ENCODE results near the gene PPM1D. TPM values are rescaled to one million over a fixed set of nuclear protein-coding genes. Genes with fewer than 3 reads are reported as not detected.

PPM1D gene
- total and polyA plus RNA-seq, 12 donors, result 3.1 to 10.6 (median 7.5) TPM

DNA sequence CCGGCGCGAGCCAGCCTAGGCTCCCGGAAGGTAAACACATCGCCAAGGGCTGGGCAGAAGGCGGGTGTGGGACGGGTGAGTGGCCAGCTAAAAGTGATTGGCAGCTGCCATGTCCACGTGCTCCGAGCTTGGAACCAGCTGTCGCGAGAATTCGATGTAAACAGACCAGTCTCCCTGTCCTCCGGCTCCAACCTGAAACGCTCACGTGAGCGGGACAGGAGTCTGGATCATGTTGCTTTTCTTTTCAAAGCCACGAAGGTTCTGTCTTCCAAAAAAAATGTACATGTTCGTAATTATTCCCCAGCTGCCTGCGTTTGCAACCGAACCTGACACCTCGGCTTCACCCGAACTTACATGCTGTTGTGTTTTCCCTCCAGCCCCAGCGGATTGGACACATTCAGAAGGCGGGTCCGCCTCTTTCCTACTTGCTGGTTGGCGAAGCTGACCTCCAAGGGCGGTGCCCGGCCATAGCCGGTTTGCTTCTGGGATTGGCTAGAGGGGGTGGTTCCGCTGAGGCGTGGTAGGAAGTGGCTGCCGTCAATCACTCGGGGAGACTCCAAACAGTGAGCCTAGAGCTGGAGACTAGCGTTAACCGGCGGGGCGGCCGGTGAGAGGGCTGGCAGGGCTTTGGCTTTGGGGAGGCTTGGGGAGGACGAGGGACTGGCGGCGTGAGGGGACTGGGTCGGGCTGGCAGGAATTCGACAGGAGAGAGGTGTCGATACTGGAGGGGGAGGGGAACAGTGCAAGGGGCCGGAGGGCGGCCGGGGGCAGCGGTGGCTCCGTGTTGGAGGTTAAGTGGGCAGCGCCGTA is 77.5 kb downstream of the PPM1D start, which contains the start of gene BCAS3:
Gene BCAS3, plus strand, starts transcription at position 544 of the 810 bp plus-strand sequence.
- Histone ChIP-seq H3K9me3 (peaks cover 0 to 3% (median 0%) of the 10 kb centered on the region in 11 donors), H3K36me3 (peaks cover 0 to 28% (median 4%) of the 10 kb centered on the region in 9 donors), H3K27ac (peak within 1 kb of the TSS; percentile 45 to 89 (median 76)), H3K27me3 (no peaks in the 10 kb centered on the region), H3K4me3 (peak within 1 kb of the TSS; percentile 73 to 95 (median 88)), H3K4me1 (peaks cover 0 to 18% (median 13%) of the 10 kb centered on the region in 9 donors)
- DNase-seq, result peak; percentile 96 to 99
- 0 to 1% methylated on average over 51 of the region's 51 CpGs for WGBS, 2 donors
- intact Hi-C loops (cut with DNase I), result loop anchor here in 1 of 10 donors (10.0 kb wide), 1 partner anchor 1387 kb away; the partner anchor contains the start of gene MED13
- TF ChIP-seq, protein P1, sequence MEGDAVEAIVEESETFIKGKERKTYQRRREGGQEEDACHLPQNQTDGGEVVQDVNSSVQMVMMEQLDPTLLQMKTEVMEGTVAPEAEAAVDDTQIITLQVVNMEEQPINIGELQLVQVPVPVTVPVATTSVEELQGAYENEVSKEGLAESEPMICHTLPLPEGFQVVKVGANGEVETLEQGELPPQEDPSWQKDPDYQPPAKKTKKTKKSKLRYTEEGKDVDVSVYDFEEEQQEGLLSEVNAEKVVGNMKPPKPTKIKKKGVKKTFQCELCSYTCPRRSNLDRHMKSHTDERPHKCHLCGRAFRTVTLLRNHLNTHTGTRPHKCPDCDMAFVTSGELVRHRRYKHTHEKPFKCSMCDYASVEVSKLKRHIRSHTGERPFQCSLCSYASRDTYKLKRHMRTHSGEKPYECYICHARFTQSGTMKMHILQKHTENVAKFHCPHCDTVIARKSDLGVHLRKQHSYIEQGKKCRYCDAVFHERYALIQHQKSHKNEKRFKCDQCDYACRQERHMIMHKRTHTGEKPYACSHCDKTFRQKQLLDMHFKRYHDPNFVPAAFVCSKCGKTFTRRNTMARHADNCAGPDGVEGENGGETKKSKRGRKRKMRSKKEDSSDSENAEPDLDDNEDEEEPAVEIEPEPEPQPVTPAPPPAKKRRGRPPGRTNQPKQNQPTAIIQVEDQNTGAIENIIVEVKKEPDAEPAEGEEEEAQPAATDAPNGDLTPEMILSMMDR (IDR thresholded peaks at IDR 0.05), result no peak
- ATAC-seq, result peak; percentile 98 to 99 (median 99)

DNA sequence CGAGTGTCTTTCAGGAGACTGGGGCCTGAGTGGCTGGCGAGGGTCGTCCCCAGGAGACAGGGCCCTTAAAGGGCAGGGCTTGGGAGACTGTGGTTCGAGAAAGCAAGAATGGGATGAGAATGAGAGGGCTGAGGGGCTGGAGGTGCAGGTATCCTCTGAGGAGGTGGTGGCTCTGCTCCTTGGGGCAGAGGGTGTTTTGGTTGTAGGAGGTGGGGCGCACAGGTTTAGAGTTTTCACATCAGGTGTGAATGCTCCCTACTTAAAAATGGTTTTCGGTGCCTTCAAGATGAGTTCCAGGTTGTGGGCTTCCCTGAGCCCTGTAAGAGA is 78.1 kb downstream of the PPM1D start:
- DNase-seq (no peak), ATAC-seq (no peak)
- TF ChIP-seq, protein P1 (IDR thresholded peaks at IDR 0.05), result no peak
- Histone ChIP-seq H3K27ac (peak overlapping the region in 9 of 10 donors; percentile 63 to 89 (median 76)), H3K4me1 (peaks cover 0 to 18% (median 13%) of the 10 kb centered on the region in 9 donors), H3K27me3 (no peaks in the 10 kb centered on the region), H3K36me3 (peaks cover 0 to 34% (median 4%) of the 10 kb centered on the region in 9 donors), H3K4me3 (peak overlapping the region; percentile 73 to 95 (median 88)), H3K9me3 (peaks cover 0 to 3% (median 0%) of the 10 kb centered on the region in 11 donors)
- 6% methylated on average over 6 of the region's 6 CpGs for WGBS, 2 donors
- intact Hi-C loops (cut with DNase I), result loop anchor here in 1 of 10 donors (10.0 kb wide), 1 partner anchor 1387 kb away; the partner anchor contains the start of gene MED13

DNA sequence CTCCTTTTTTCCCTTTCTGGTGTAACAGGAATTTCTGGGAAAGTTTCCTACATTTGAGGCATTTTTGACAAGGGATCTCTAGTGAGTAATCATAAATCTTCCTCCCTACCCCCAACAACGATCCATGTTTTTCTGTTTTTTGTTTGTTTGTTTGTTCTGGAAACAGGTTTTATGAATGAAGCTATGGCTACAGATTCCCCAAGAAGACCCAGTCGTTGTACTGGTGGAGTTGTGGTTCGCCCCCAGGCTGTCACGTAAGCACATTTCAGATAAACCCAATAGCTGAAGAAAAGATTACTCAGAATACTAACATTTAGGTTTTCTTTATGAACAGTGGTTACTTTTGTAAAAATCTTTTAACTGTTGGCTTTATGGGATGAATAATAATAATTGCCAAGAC is 79.3 kb downstream of the PPM1D start:
- Histone ChIP-seq H3K9me3 (peaks cover 0 to 3% (median 0%) of the 10 kb centered on the region in 11 donors), H3K4me3 (no peak overlapping the region), H3K27me3 (no peaks in the 10 kb centered on the region), H3K36me3 (peaks cover 0 to 46% (median 4%) of the 10 kb centered on the region in 9 donors), H3K4me1 (peaks cover 0 to 18% (median 13%) of the 10 kb centered on the region in 9 donors), H3K27ac (no peak overlapping the region)
- ATAC-seq, result no peak
- intact Hi-C loops (cut with DNase I), result loop anchor here in 1 of 10 donors (10.0 kb wide), 1 partner anchor 1386 kb away; the partner anchor contains the start of gene MED13
- WGBS, 2 donors, result 87% methylated on average over 4 of the region's 4 CpGs
- TF ChIP-seq, protein P1 (IDR thresholded peaks at IDR 0.05), result no peak
- DNase-seq, result no peak

DNA sequence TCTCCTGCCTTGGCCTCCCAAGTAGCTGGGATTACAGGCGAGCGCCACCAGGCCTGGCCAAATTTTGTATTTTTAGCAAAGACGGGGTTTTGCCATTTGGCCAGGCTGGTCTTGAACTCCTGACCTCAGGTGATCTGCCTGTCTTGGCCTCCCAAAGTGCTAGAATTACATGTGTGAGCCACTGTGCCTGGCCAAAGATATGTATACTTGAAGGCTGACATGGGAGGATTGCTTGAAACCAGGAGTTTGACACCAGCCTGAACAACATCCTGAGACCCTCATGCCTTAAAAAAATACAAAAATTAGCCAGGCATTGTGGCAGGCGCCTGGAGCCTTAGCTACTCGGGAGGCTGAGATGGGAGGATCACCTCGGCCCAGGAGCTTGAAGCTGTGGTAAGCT is 80.8 kb downstream of the PPM1D start:
- H3K36me3 ChIP-seq, result peaks cover 0 to 59% (median 9%) of the 10 kb centered on the region in 9 donors
- intact Hi-C loops (cut with DNase I), result no loop called here
- TF ChIP-seq, protein P1 (IDR thresholded peaks at IDR 0.05), result no peak
- H3K27me3 ChIP-seq, result no peaks in the 10 kb centered on the region
- no peak overlapping the region for H3K4me3 ChIP-seq
- peaks cover 0 to 18% (median 13%) of the 10 kb centered on the region in 9 donors for H3K4me1 ChIP-seq
- ATAC-seq (no peak), DNase-seq (no peak)
- H3K27ac ChIP-seq, result no peak overlapping the region
- WGBS, 2 donors, result 96 to 97% methylated on average over 6 of the region's 6 CpGs
- H3K9me3 ChIP-seq, result no peaks in the 10 kb centered on the region
